ENCODE results near the gene ATF7.

- no peak for TF ChIP-seq CTCF (conservative IDR thresholded peaks at IDR 0.05 in 1 of 2, IDR thresholded peaks at IDR 0.05 in 1 of 2; ENCODE audit: extremely low read depth in 1 of 2, insufficient read depth in 1 of 2, low read depth in 1 of 2, low read length in 2 of 2)
- no peak for TF ChIP-seq EZH2 (IDR thresholded peaks at IDR 0.05; ENCODE audit: borderline replicate concordance, low read length)
Measured at GRCh38 chr12:53514628-53515290, 111.4 kb downstream of the ATF7 start.
